Measurements from ENCODE around the gene SYT1. TPM values are rescaled to one million over a fixed set of nuclear protein-coding genes. Genes with fewer than 3 reads are reported as not detected.
"Not testable (repeated sequence)": the region's sequence is repeated elsewhere in the genome, so short reads cannot be mapped to it uniquely, and the experiment has no call there.

Gene SYT1
- total RNA-seq, 2 experiments from 2014 or later, result not detected

DNA sequence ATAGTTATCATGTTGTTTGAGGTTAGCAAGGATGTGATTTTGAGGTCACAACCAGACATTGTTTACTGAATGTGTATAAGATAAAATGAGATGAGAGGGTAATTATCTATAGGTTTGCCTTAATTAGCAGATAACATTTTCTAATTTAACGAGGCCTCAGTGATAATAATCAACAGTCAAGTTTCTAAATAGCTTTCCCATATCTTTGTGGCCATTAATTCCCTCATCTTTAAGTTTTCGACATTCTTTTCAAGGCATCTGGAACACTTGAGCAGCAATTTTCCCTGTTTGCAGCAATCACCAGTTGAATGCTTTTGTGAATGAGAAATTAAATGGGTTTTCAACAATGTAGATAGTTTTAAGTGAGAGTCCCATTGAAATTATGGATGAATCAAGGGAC, 304.1 kb downstream of the SYT1 start:
- no peak overlapping the region for H3K4me3 Mint-ChIP-seq
- no peak overlapping the region for H3K27ac Mint-ChIP-seq
- H3K4me1 Mint-ChIP-seq, result no peaks in the 10 kb centered on the region
- peaks cover 3% of the 10 kb centered on the region for H3K9me3 Mint-ChIP-seq
- H3K27me3 Mint-ChIP-seq, result no peaks in the 10 kb centered on the region
- DNase-seq, result no peak
- H3K36me3 Mint-ChIP-seq, result no peaks in the 10 kb centered on the region
- no peak for ATAC-seq (ENCODE audit: low read depth)
- POLR2A ChIA-PET, result no interaction called here

DNA sequence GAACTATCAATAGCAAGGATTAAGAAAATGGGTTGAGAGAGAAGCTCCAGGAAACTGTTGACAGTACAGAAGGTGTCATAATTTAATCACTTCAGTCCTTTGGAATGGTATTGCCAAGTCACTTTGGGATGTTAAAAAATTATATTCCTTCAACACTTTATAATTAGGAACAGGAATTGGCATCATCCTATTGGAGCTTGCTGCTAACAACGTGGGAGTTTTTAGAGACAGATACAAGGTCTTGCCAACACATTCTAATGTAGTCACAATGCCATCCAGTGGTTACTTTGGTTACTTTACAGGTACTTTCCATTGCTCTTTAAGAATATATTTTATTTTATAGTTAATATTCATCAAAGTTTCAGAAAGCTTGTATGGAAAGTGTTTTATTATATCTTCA, 310.1 kb downstream of the SYT1 start:
- Mint-ChIP-seq H3K36me3 (no peaks in the 10 kb centered on the region), H3K27me3 (no peaks in the 10 kb centered on the region), H3K9me3 (peaks cover 3% of the 10 kb centered on the region), H3K4me3 (no peak overlapping the region), H3K27ac (no peak overlapping the region), H3K4me1 (no peaks in the 10 kb centered on the region)
- POLR2A ChIA-PET, result no interaction called here
- DNase-seq (no peak), ATAC-seq (ENCODE audit: low read depth) (no peak)

DNA sequence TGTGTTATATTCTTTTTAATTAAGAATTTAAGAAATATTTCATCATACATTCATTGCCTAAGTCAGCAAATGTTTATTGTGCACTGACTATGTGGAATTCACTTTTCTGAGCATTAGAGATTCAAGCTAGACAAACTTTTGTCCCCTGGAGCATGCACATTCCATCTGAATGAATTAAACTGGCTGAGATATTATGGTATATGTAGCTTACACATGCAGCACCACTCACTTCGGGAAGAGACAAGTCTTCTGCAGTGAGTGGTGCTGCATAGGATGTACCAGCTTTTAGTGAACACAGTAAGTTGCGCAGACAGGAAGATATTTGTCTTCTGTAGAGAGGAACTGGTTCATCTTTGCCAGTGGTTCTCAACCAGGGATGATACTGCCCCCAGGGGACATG, 318.4 kb downstream of the SYT1 start:
- H3K36me3 Mint-ChIP-seq, result no peaks in the 10 kb centered on the region
- DNase-seq, result no peak
- no peaks in the 10 kb centered on the region for H3K4me1 Mint-ChIP-seq
- H3K27me3 Mint-ChIP-seq, result no peaks in the 10 kb centered on the region
- no peaks in the 10 kb centered on the region for H3K9me3 Mint-ChIP-seq
- no peak overlapping the region for H3K27ac Mint-ChIP-seq
- H3K4me3 Mint-ChIP-seq, result no peak overlapping the region
- POLR2A ChIA-PET, result no interaction called here
- no peak for ATAC-seq (ENCODE audit: low read depth)

DNA sequence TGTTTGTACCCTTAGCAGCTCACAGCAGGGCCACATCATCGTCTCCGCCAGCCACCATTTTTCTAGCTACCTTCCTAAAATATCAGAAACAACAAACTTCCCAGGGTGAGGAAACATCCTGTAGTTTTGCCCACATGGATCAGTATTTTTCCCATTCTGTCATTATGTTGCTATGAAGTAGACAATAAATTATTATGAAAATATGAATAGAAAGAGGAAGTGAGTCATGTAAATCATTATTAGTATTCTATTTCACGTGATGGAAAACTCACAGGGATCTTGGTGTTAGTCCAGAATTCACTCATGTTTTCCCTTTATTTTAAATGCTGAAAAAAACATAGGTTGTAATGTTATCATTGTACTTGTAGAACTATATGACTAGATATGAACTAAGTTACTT, 319.4 kb downstream of the SYT1 start:
- Mint-ChIP-seq H3K9me3 (no peaks in the 10 kb centered on the region), H3K27me3 (no peaks in the 10 kb centered on the region), H3K4me3 (no peak overlapping the region), H3K36me3 (no peaks in the 10 kb centered on the region), H3K4me1 (no peaks in the 10 kb centered on the region), H3K27ac (no peak overlapping the region)
- POLR2A ChIA-PET, result no interaction called here
- no peak for DNase-seq
- no peak for ATAC-seq (ENCODE audit: low read depth)

DNA sequence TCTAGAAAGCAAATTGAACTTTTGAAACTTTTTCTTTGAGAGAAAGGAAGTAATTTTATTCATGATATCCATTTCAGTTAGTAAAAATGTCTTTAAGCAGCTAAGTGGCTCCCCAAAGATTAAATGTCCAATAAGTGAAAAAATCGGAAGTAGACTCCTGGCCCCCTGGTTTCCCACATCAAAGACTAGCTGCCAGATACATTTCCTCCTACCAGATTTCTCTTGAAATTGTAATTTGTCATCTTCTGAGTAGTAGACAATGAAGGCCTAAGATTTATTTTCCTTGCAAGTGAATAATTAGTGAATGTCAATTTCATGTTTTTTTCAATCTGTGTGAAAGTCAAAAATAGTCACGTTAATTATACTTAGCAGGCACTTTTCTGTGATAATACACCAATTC, 321.9 kb downstream of the SYT1 start:
- H3K9me3 Mint-ChIP-seq, result no peaks in the 10 kb centered on the region
- POLR2A ChIA-PET, result no interaction called here
- no peak overlapping the region for H3K4me3 Mint-ChIP-seq
- no peak overlapping the region for H3K27ac Mint-ChIP-seq
- H3K36me3 Mint-ChIP-seq, result no peaks in the 10 kb centered on the region
- ATAC-seq (ENCODE audit: low read depth) (no peak), DNase-seq (no peak)
- no peaks in the 10 kb centered on the region for H3K4me1 Mint-ChIP-seq
- no peaks in the 10 kb centered on the region for H3K27me3 Mint-ChIP-seq

DNA sequence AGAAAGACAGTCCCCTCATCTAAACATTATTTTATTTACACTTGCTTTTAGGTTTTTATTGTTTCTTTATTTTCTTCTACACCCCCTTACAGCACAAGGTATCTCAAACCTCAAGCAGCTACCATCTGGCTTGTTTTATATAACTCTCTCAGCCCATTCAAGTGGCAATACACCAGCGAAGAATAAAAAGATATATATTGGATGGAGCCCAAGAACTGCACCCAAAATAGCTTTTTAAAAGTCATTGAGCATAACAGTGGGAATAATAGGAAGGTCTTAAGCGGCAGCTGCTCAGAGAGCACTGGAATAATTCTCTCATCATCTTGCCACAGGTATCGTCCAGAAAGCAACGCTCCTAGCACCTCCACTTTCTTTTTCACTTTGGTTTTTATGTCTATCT, 322.5 kb downstream of the SYT1 start:
- no peak overlapping the region for H3K27ac Mint-ChIP-seq
- ATAC-seq (ENCODE audit: low read depth), result no peak
- no peaks in the 10 kb centered on the region for H3K4me1 Mint-ChIP-seq
- no peaks in the 10 kb centered on the region for H3K36me3 Mint-ChIP-seq
- H3K27me3 Mint-ChIP-seq, result no peaks in the 10 kb centered on the region
- no peak overlapping the region for H3K4me3 Mint-ChIP-seq
- H3K9me3 Mint-ChIP-seq, result no peaks in the 10 kb centered on the region
- POLR2A ChIA-PET, result no interaction called here
- no peak for DNase-seq

DNA sequence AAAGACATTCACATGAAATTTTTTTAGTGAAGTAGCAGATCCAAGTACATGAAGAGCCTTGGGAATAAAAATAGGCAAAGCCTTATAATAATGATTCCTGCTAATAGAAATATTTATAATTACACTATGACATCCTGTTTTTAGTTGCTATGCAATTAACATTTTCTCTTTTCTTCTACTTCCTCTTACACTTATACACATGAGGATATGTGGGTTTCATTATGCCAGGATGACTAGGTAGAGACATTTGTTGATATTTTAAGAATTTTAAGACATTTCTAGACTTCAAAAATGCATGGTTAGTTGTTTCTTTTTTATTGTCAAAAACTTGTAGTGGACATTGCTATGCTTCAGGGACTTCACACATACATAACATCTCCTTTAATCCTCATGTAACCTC, 326.8 kb downstream of the SYT1 start:
- ATAC-seq (ENCODE audit: low read depth) (no peak), DNase-seq (no peak)
- POLR2A ChIA-PET, result no interaction called here
- no peak overlapping the region for H3K4me3 Mint-ChIP-seq
- no peak overlapping the region for H3K27ac Mint-ChIP-seq
- no peaks in the 10 kb centered on the region for H3K27me3 Mint-ChIP-seq
- H3K9me3 Mint-ChIP-seq, result no peaks in the 10 kb centered on the region
- no peaks in the 10 kb centered on the region for H3K4me1 Mint-ChIP-seq
- no peaks in the 10 kb centered on the region for H3K36me3 Mint-ChIP-seq

DNA sequence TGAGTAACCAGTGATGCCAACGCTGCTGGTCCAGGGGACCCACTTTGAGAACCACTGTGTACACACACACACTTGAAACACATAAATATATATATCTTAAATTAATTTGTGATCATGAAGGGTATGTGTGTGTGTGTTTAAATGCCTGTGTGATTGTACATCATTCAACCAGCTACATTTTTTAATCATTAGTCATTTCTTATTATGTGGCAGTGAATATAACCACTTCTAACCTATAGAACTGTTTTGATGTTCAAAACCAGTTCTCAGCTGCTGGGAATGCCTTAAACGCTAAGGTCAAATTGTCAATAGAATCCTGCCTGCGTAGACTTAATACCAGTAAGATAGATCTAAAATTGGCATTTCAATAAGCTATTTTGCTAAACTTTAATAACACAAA, 330.0 kb downstream of the SYT1 start:
- POLR2A ChIA-PET, result no interaction called here
- no peak for ATAC-seq (ENCODE audit: low read depth)
- Mint-ChIP-seq H3K27me3 (no peaks in the 10 kb centered on the region), H3K36me3 (no peaks in the 10 kb centered on the region), H3K4me1 (no peaks in the 10 kb centered on the region), H3K9me3 (no peaks in the 10 kb centered on the region), H3K27ac (no peak overlapping the region), H3K4me3 (no peak overlapping the region)
- DNase-seq, result no peak

DNA sequence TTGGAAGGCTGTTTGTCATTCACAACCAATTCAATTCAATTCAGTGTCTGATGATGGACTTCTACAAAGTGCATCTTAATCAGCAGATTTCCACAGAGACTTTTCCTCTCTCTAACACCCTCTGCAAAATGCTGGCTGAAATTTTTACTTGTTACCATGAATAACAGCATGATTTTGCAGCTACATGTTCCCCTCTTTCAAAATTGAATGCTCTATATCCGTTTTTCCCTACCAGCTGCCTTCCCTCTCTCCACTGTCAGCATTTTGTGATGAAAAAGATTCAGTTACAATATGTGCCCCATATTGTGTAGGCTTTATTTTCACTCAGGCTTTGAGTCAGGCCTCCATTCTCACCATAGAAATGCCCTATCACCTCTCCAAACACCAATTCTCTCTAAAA, 334.6 kb downstream of the SYT1 start:
- Mint-ChIP-seq H3K27me3 (no peaks in the 10 kb centered on the region), H3K4me1 (no peaks in the 10 kb centered on the region), H3K36me3 (no peaks in the 10 kb centered on the region), H3K9me3 (no peaks in the 10 kb centered on the region), H3K27ac (no peak overlapping the region), H3K4me3 (no peak overlapping the region)
- DNase-seq (no peak), ATAC-seq (ENCODE audit: low read depth) (no peak)
- POLR2A ChIA-PET, result no interaction called here

DNA sequence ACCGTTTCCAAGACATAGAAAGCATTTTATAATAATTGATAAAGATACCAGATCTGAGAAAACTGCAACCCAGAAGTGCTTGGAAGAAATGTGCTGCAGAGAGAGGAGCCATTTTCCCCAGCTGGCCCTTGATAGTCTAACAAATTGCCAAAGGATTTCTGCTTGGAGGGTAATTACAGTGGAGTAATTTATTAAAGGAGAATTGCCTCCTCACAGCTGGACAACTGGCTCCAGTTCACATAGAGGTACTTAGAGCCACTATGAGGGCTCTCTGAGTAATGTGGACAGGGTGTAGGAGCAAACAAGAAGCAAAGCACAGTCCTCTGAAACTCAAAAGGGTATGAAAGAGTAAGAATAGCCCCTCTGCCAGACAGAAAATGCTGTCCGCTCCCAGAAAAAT, 335.6 kb downstream of the SYT1 start:
- H3K4me1 Mint-ChIP-seq, result no peaks in the 10 kb centered on the region
- POLR2A ChIA-PET, result no interaction called here
- no peak overlapping the region for H3K27ac Mint-ChIP-seq
- H3K27me3 Mint-ChIP-seq, result no peaks in the 10 kb centered on the region
- DNase-seq (no peak), ATAC-seq (ENCODE audit: low read depth) (no peak)
- no peaks in the 10 kb centered on the region for H3K36me3 Mint-ChIP-seq
- no peak overlapping the region for H3K4me3 Mint-ChIP-seq
- H3K9me3 Mint-ChIP-seq, result no peaks in the 10 kb centered on the region

DNA sequence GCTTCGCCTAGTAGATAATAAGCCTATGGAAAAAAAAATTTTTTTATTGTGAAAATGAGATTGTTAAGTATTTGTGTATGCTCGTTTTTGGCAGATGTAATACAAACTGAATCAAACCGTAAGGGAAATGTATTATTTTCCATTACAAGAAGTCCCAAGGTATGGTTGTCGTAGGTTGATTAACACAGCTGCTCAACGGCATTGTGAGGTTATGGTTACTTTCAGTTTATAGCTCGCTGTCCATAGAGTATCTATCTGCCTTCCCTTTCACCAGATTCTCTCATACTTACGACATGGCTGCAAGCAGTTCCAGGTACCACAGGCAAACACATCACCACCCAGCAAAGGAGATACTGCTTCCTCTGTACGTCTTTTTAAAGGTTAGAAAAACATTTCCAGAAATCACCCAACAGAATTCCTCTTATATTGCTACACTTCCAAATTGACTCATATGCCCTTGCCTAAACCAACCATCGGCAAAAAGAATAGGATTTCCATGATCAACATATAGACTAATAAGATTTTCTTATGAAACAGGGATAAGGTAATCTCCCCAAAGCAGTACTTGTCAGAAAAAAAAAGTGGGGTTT, 338.6 kb downstream of the SYT1 start:
- POLR2A ChIA-PET, result no interaction called here

DNA sequence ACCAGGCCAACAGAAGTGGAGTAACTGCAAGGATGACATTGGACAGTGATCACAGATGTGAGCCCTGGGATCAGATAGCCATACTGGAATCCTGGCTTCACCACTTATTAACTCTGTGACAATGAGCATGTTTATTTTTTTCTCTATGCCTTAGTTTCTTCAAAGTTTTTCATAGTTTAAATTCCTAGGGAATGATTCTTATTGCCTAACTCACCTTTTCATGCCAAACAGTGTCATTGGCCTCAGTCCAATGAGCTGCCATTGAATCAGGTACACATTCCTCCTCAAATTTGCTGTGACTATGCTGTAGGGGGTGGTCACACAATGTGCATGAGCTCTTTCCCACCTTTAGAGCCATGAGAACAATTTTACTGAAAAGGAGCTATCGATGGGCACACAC, 342.3 kb downstream of the SYT1 start:
- H3K9me3 Mint-ChIP-seq, result peaks cover 7% of the 10 kb centered on the region

More for the DNA sequence above, 338.6 kb downstream of the SYT1 start:
- no peaks in the 10 kb centered on the region for H3K4me1 Mint-ChIP-seq
- no peaks in the 10 kb centered on the region for H3K36me3 Mint-ChIP-seq
- H3K4me3 Mint-ChIP-seq, result no peak overlapping the region
- peaks cover 2% of the 10 kb centered on the region for H3K9me3 Mint-ChIP-seq
- ATAC-seq (ENCODE audit: low read depth) (no peak), DNase-seq (no peak)
- no peaks in the 10 kb centered on the region for H3K27me3 Mint-ChIP-seq
- H3K27ac Mint-ChIP-seq, result no peak overlapping the region

DNA sequence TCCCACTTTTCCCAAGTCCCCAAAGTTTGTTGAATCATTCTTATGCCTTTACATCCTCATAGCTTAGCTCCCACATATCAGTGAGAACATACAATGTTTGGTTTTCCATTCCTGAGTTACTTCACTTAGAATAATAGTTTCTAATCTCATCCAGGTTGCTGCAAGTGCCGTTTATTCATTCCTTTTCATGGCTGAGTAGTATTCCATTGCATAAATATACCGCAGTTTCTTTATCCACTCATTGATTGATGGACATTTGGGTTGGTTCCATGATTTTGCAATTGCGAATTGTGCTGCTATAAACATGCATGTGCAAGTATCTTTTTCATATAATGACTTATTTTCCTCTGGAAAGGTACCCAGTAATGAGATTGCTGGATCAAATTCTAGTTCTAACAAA, 345.8 kb downstream of the SYT1 start:
- POLR2A ChIA-PET, result interaction anchor here (0.7 kb wide), 1 partner anchor 1289 kb away, joined by 3 read pairs; no protein-coding TSS in a partner anchor
- not testable (repeated sequence) for ATAC-seq (ENCODE audit: low read depth); H3K27me3 Mint-ChIP-seq; H3K4me3 Mint-ChIP-seq; H3K4me1 Mint-ChIP-seq; H3K9me3 Mint-ChIP-seq; H3K27ac Mint-ChIP-seq; H3K36me3 Mint-ChIP-seq; DNase-seq

More for the DNA sequence above, 342.3 kb downstream of the SYT1 start:
- H3K27me3 Mint-ChIP-seq, result no peaks in the 10 kb centered on the region
- H3K27ac Mint-ChIP-seq, result no peak overlapping the region
- no peak for ATAC-seq (ENCODE audit: low read depth)
- no peak for DNase-seq
- H3K4me1 Mint-ChIP-seq, result no peaks in the 10 kb centered on the region
- POLR2A ChIA-PET, result no interaction called here
- no peak overlapping the region for H3K4me3 Mint-ChIP-seq
- no peaks in the 10 kb centered on the region for H3K36me3 Mint-ChIP-seq

DNA sequence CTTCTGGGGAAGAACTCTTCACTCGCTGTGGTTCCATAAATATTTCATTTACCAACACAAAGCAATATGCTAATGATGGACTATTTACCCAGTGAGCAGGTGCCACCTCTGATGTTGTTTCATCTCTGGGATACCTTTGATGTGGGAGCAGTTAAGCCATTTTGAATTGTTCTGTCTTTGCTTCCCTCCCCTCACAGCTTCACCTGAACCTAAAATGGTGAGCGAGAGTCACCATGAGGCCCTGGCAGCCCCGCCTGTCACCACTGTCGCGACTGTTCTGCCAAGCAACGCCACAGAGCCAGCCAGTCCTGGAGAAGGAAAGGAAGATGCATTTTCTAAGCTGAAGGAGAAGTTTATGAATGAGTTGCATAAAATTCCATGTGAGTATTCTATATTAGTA, 352.7 kb downstream of the SYT1 start:
- peaks cover 1% of the 10 kb centered on the region for H3K9me3 Mint-ChIP-seq
- ATAC-seq (ENCODE audit: low read depth), result no peak
- no peaks in the 10 kb centered on the region for H3K4me1 Mint-ChIP-seq
- H3K27ac Mint-ChIP-seq, result no peak overlapping the region
- H3K36me3 Mint-ChIP-seq, result no peaks in the 10 kb centered on the region
- H3K27me3 Mint-ChIP-seq, result no peaks in the 10 kb centered on the region
- no peak for DNase-seq
- no peak overlapping the region for H3K4me3 Mint-ChIP-seq
- POLR2A ChIA-PET, result no interaction called here

DNA sequence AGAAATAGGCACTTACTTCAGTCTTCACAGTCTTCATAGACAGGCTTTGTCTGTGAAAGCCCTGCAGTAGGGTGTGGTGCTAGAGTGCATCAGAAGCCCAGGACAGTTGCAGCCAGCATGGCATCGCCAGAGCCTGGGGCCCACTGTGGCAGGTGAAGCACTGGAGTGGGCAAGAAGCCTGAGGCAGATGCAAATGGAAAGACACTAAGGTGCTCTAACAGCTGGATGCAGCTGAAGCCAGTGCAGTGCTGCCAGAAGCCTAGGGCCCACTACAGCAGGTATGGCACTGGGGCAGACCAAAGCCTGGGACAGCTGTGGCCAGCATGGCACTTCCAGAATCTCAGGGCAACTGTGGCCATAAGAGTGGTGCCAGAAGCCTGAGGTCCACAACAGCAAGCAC, 358.6 kb downstream of the SYT1 start:
- POLR2A ChIA-PET, result no interaction called here
- Mint-ChIP-seq H3K27ac (no peak overlapping the region), H3K4me1 (no peaks in the 10 kb centered on the region), H3K9me3 (peaks cover 4% of the 10 kb centered on the region), H3K36me3 (no peaks in the 10 kb centered on the region), H3K4me3 (no peak overlapping the region), H3K27me3 (no peaks in the 10 kb centered on the region)
- no peak for DNase-seq
- no peak for ATAC-seq (ENCODE audit: low read depth)

Data from activated naive CD8-positive, alpha-beta T cell treated with anti-CD3 and anti-CD28 coated beads, Interleukin-2, amount 10 ng/mL, durations not matched to agents 7 days and 5 days (primary cell).